ENCODE data around the gene NPDC1.

NPDC1 gene

GRCh38 chr9:137049544-137050449 is 3.8 kb upstream of the NPDC1 start:
- H3K27ac ChIP-seq = no peak overlapping the region
- H3K9ac ChIP-seq (ENCODE audit: insufficient read length) = no peak overlapping the region

GRCh38 chr9:137048655-137049543 is 2.9 kb upstream of the NPDC1 start:
- TF ChIP-seq FOXP2 (optimal IDR thresholded peaks at IDR 0.05; ENCODE audit: control extremely low read depth, extremely low read length, insufficient read depth) (no peak), POLR2AphosphoS5 (IDR thresholded peaks at IDR 0.05; ENCODE audit: borderline replicate concordance, low read depth, low read length) (no peak), EZH2 (IDR thresholded peaks at IDR 0.05) (no peak)
- no peak overlapping the region for H3K9ac ChIP-seq (ENCODE audit: insufficient read length)
- DNase-seq (ENCODE audit: low read depth, low spot score) = no peak

More at GRCh38 chr9:137049544-137050449, 3.8 kb upstream of the NPDC1 start:
- Histone ChIP-seq H3K9me3 (ENCODE audit: low read depth, low read length) (no peaks in the 10 kb centered on the region), H3K36me3 (ENCODE audit: insufficient read depth, low read length) (no peaks in the 10 kb centered on the region), H3K4me3 (no peak overlapping the region)
- DNase-seq (ENCODE audit: low read depth, low spot score) = no peak
- TF ChIP-seq FOXP2 (optimal IDR thresholded peaks at IDR 0.05; ENCODE audit: control extremely low read depth, extremely low read length, insufficient read depth) (no peak), EZH2 (IDR thresholded peaks at IDR 0.05) (no peak), POLR2AphosphoS5 (IDR thresholded peaks at IDR 0.05; ENCODE audit: borderline replicate concordance, low read depth, low read length) (no peak)

GRCh38 chr9:137045294-137046087 is 486 bp downstream of the NPDC1 start:
- H3K4me3 ChIP-seq = peak overlapping the region; percentile 92
- no peaks in the 10 kb centered on the region for H3K9me3 ChIP-seq (ENCODE audit: low read depth, low read length)
- H3K27ac ChIP-seq = no peak overlapping the region
- TF ChIP-seq FOXP2 (optimal IDR thresholded peaks at IDR 0.05; ENCODE audit: control extremely low read depth, extremely low read length, insufficient read depth) = no peak
- no peak for TF ChIP-seq POLR2AphosphoS5 (IDR thresholded peaks at IDR 0.05; ENCODE audit: borderline replicate concordance, low read depth, low read length)
- no peak for TF ChIP-seq EZH2 (IDR thresholded peaks at IDR 0.05)
- no peaks in the 10 kb centered on the region for H3K36me3 ChIP-seq (ENCODE audit: insufficient read depth, low read length)
- DNase-seq (ENCODE audit: low read depth, low spot score) = no peak
- peak overlapping the region; percentile 59 for H3K9ac ChIP-seq (ENCODE audit: insufficient read length)

More at GRCh38 chr9:137048655-137049543, 2.9 kb upstream of the NPDC1 start:
- no peaks in the 10 kb centered on the region for H3K9me3 ChIP-seq (ENCODE audit: low read depth, low read length)
- H3K27ac ChIP-seq = no peak overlapping the region
- no peak overlapping the region; the same call in 1 of the 2 replicates for H3K4me3 ChIP-seq
- H3K36me3 ChIP-seq (ENCODE audit: insufficient read depth, low read length) = no peaks in the 10 kb centered on the region

- H3K9ac ChIP-seq (ENCODE audit: insufficient read length) = peak overlapping the region; percentile 59
- no peaks in the 10 kb centered on the region for H3K9me3 ChIP-seq (ENCODE audit: low read depth, low read length)
- peaks cover under 1% of the 10 kb centered on the region; the same call in 1 of the 2 replicates for H3K36me3 ChIP-seq (ENCODE audit: insufficient read depth, low read length)
- H3K4me3 ChIP-seq = peak overlapping the region; percentile 92
- TF ChIP-seq EZH2 (IDR thresholded peaks at IDR 0.05) (no peak), FOXP2 (optimal IDR thresholded peaks at IDR 0.05; ENCODE audit: control extremely low read depth, extremely low read length, insufficient read depth) (no peak), POLR2AphosphoS5 (IDR thresholded peaks at IDR 0.05; ENCODE audit: borderline replicate concordance, low read depth, low read length) (no peak)
- DNase-seq (ENCODE audit: low read depth, low spot score) = no peak
- no peak overlapping the region for H3K27ac ChIP-seq
Observed at GRCh38 chr9:137044502-137045177, 1.3 kb downstream of the NPDC1 start.

- no peak for DNase-seq (ENCODE audit: low read depth, low spot score)
- TF ChIP-seq FOXP2 (optimal IDR thresholded peaks at IDR 0.05; ENCODE audit: control extremely low read depth, extremely low read length, insufficient read depth) (no peak), EZH2 (IDR thresholded peaks at IDR 0.05) (no peak), POLR2AphosphoS5 (IDR thresholded peaks at IDR 0.05; ENCODE audit: borderline replicate concordance, low read depth, low read length) (no peak)
- Histone ChIP-seq H3K9me3 (ENCODE audit: low read depth, low read length) (no peaks in the 10 kb centered on the region), H3K27ac (no peak overlapping the region), H3K9ac (ENCODE audit: insufficient read length) (no peak overlapping the region), H3K36me3 (ENCODE audit: insufficient read depth, low read length) (peaks cover 6% of the 10 kb centered on the region; the same call in 1 of the 2 replicates), H3K4me3 (no peak overlapping the region)
Observed at GRCh38 chr9:137044037-137044436, 1.9 kb downstream of the NPDC1 start.

GRCh38 chr9:137042751-137043727 is 2.9 kb downstream of the NPDC1 start:
- no peaks in the 10 kb centered on the region for H3K9me3 ChIP-seq (ENCODE audit: low read depth, low read length)
- no peak overlapping the region for H3K9ac ChIP-seq (ENCODE audit: insufficient read length)
- DNase-seq (ENCODE audit: low read depth, low spot score) = no peak
- H3K27ac ChIP-seq = no peak overlapping the region
- no peak for TF ChIP-seq FOXP2 (optimal IDR thresholded peaks at IDR 0.05; ENCODE audit: control extremely low read depth, extremely low read length, insufficient read depth)
- no peak for TF ChIP-seq POLR2AphosphoS5 (IDR thresholded peaks at IDR 0.05; ENCODE audit: borderline replicate concordance, low read depth, low read length)
- no peak for TF ChIP-seq EZH2 (IDR thresholded peaks at IDR 0.05)
- peaks cover 6% of the 10 kb centered on the region; the same call in 1 of the 2 replicates for H3K36me3 ChIP-seq (ENCODE audit: insufficient read depth, low read length)
- H3K4me3 ChIP-seq = no peak overlapping the region

All from SK-N-MC (cell line).